SH-SY5Y (cell line): ENCODE results near the gene USP27X.

Source experiments
- GATA2 ChIP-seq: IDR thresholded peaks from 2 replicates; pipeline ENCODE4 v1.6.1; 2011; ENCODE audit warnings: mild to moderate bottlenecking, low read depth, low read length
- GATA3 ChIP-seq: IDR thresholded peaks from 2 replicates; pipeline ENCODE4 v1.6.1; 2011; ENCODE audit warnings: low read depth, mild to moderate bottlenecking, low read length, moderate library complexity

- TF ChIP-seq GATA2 (no peak), GATA3 (no peak)
Observed at GRCh38 chrX:49884290-49884862, 5.1 kb downstream of the USP27X start.
